Measurements from ENCODE around the gene CSRP1.

DNA sequence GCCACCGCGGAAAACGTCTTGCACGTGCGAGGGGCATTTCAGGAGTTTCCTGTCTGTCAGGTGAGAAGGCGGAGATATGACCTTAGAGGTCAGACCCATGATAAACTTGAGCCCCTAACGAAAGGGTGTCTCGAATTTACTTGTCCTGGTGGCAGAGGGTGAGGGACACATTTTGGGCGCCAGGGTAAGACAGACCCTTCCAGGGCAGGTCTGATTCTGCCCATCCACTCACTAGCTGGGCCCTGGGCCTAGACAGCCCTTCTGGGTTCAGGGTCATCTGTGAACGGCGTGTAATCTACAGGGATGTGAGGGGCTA, 395 bp upstream of the CSRP1 start:
- TF ChIP-seq, protein P1, sequence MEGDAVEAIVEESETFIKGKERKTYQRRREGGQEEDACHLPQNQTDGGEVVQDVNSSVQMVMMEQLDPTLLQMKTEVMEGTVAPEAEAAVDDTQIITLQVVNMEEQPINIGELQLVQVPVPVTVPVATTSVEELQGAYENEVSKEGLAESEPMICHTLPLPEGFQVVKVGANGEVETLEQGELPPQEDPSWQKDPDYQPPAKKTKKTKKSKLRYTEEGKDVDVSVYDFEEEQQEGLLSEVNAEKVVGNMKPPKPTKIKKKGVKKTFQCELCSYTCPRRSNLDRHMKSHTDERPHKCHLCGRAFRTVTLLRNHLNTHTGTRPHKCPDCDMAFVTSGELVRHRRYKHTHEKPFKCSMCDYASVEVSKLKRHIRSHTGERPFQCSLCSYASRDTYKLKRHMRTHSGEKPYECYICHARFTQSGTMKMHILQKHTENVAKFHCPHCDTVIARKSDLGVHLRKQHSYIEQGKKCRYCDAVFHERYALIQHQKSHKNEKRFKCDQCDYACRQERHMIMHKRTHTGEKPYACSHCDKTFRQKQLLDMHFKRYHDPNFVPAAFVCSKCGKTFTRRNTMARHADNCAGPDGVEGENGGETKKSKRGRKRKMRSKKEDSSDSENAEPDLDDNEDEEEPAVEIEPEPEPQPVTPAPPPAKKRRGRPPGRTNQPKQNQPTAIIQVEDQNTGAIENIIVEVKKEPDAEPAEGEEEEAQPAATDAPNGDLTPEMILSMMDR (CRISPR knock-in tag; IDR thresholded peaks at IDR 0.05) = no peak
- TF ChIP-seq ZKSCAN1 (IDR thresholded peaks at IDR 0.05; ENCODE audit: low read length) (no peak; the same call in 1 of the 2 replicates), SP140L (CRISPR knock-in tag; IDR thresholded peaks at IDR 0.05; ENCODE audit: borderline replicate concordance) (no peak), ZNF343 (CRISPR knock-in tag; IDR thresholded peaks at IDR 0.05) (no peak), ZNF430 (CRISPR knock-in tag; IDR thresholded peaks at IDR 0.05) (no peak), YEATS2 (CRISPR knock-in tag; IDR thresholded peaks at IDR 0.05; ENCODE audit: borderline replicate concordance) (no peak), POLR2AphosphoS5 (IDR thresholded peaks at IDR 0.05; ENCODE audit: low read depth, low read length) (no peak)
- TF ChIP-seq, protein P2, sequence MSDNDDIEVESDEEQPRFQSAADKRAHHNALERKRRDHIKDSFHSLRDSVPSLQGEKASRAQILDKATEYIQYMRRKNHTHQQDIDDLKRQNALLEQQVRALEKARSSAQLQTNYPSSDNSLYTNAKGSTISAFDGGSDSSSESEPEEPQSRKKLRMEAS (IDR thresholded peaks at IDR 0.05) = peak; percentile 14; the same call in 1 of the 2 replicates
- TF ChIP-seq, protein P3, sequence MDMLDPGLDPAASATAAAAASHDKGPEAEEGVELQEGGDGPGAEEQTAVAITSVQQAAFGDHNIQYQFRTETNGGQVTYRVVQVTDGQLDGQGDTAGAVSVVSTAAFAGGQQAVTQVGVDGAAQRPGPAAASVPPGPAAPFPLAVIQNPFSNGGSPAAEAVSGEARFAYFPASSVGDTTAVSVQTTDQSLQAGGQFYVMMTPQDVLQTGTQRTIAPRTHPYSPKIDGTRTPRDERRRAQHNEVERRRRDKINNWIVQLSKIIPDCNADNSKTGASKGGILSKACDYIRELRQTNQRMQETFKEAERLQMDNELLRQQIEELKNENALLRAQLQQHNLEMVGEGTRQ (IDR thresholded peaks at IDR 0.05; ENCODE audit: low read depth, low read length) = no peak
- TF ChIP-seq, protein P3 (CRISPR knock-in tag; IDR thresholded peaks at IDR 0.05; ENCODE audit: borderline replicate concordance) = no peak
- TF ChIP-seq, protein P4, sequence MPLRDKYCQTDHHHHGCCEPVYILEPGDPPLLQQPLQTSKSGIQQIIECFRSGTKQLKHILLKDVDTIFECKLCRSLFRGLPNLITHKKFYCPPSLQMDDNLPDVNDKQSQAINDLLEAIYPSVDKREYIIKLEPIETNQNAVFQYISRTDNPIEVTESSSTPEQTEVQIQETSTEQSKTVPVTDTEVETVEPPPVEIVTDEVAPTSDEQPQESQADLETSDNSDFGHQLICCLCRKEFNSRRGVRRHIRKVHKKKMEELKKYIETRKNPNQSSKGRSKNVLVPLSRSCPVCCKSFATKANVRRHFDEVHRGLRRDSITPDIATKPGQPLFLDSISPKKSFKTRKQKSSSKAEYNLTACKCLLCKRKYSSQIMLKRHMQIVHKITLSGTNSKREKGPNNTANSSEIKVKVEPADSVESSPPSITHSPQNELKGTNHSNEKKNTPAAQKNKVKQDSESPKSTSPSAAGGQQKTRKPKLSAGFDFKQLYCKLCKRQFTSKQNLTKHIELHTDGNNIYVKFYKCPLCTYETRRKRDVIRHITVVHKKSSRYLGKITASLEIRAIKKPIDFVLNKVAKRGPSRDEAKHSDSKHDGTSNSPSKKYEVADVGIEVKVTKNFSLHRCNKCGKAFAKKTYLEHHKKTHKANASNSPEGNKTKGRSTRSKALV (CRISPR knock-in tag; IDR thresholded peaks at IDR 0.05) = no peak
- TF ChIP-seq, protein P5, sequence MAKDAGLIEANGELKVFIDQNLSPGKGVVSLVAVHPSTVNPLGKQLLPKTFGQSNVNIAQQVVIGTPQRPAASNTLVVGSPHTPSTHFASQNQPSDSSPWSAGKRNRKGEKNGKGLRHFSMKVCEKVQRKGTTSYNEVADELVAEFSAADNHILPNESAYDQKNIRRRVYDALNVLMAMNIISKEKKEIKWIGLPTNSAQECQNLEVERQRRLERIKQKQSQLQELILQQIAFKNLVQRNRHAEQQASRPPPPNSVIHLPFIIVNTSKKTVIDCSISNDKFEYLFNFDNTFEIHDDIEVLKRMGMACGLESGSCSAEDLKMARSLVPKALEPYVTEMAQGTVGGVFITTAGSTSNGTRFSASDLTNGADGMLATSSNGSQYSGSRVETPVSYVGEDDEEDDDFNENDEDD (CRISPR knock-in tag; IDR thresholded peaks at IDR 0.05; ENCODE audit: borderline replicate concordance) = no peak
